ENCODE results near the gene SEZ6L2. TPM values are rescaled to one million over a fixed set of nuclear protein-coding genes. Genes with fewer than 3 reads are reported as not detected.

Gene SEZ6L2
- total and polyA plus RNA-seq, 5 donors from 2014 or later = not detected

DNA sequence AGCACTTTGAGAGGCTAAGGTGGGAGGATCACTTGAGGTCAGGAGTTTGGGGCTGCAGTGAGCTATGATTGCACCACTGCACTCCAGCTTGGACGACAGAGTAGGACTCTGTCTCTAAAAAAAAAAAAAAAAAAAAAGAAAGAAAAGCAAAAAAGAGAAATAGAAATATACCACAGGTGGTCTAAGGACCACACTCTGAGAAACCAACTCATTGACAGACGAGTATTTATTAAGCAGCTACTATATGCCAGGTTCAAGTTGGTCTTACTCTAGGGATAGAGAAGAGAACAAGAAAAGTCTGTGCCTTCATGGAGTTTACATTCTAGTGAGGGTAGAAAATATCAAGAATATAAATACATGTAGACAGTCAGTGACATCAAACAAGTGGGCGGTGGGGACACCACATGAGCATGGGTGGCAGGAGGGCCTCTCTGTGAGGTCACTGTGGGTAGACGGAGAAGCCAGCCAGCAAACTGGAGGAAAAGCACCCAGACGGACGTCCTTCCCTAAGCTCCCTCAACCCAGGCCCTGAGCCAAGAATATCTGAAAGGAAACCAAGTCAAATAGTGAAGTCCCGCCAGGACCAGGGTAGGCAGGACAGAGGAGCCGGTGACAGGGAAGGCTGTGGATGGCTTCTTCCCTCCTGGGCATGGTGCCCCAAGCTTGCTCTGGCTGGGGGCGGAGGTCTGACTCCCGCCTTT is 41.1 kb downstream of the SEZ6L2 start:
- no peak overlapping the region for H3K27ac ChIP-seq (ENCODE audit: insufficient read depth, low read length, poor library complexity, severe bottlenecking)
- DNase-seq (no peak), ATAC-seq (ENCODE audit: low read depth in 2 of 2) (no peak)
- no peaks in the 10 kb centered on the region for H3K27me3 ChIP-seq (ENCODE audit: control insufficient read depth, insufficient read depth, low read length)
- Mint-ChIP-seq H3K4me3 (peak overlapping the region in 2 of 4 donors; percentile 26 to 52), H3K27ac (no peak overlapping the region), H3K27me3 (no peaks in the 10 kb centered on the region), H3K4me1 (peaks cover 5 to 34% (median 14%) of the 10 kb centered on the region in 4 donors), H3K36me3 (peaks cover 23% of the 10 kb centered on the region), H3K9me3 (no peaks in the 10 kb centered on the region)
- no peak overlapping the region for H3K4me3 ChIP-seq (ENCODE audit: low read depth, low read length)
- H3K36me3 ChIP-seq (ENCODE audit: control insufficient read depth, insufficient read depth, low read length) = peaks cover 25% of the 10 kb centered on the region
- no peaks in the 10 kb centered on the region for H3K9me3 ChIP-seq (ENCODE audit: control insufficient read depth in 2 of 2, low read length in 2 of 2)
- H3K4me1 ChIP-seq (ENCODE audit: control insufficient read depth, insufficient read depth, low read length, poor library complexity, severe bottlenecking) = peaks cover 21% of the 10 kb centered on the region

DNA sequence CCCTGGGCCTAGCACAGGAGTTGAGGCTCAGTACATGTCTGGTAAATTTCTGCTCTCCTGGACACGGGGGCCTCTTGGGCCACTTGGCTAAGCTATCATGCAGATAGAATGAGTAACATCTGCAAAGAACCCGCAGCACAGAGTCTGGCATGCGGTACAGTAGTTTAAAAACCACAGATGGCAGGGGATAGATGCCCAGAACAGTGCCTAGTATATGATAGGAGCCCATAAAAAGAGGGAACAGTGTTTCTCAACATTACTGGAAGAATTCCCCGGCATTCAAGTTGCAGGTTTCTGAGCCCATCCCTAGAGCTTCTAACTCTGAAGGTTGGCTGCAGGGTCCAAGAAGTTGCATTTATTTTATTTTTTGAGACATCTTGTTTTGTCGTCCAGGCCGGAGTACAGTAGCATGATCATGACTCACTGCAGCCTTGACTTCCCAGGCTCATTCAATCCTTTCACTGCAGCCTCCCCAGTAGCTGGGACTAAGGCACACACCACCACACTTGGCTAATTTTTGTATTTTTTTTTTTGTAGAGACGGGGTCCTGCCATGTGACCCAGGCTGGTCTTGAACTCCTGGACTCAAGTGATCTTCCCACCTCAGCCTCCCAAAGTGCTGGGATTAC is 42.1 kb downstream of the SEZ6L2 start:
- Mint-ChIP-seq H3K9me3 (no peaks in the 10 kb centered on the region), H3K36me3 (peaks cover 23% of the 10 kb centered on the region), H3K4me1 (peaks cover 5 to 27% (median 12%) of the 10 kb centered on the region in 4 donors), H3K27ac (peak overlapping the region in 1 of 3 donors; percentile 87), H3K4me3 (peak overlapping the region in 2 of 4 donors; percentile 6 to 64), H3K27me3 (no peaks in the 10 kb centered on the region)
- Histone ChIP-seq H3K36me3 (ENCODE audit: control insufficient read depth, insufficient read depth, low read length) (peaks cover 25% of the 10 kb centered on the region), H3K27me3 (ENCODE audit: control insufficient read depth, insufficient read depth, low read length) (no peaks in the 10 kb centered on the region), H3K4me1 (ENCODE audit: control insufficient read depth, insufficient read depth, low read length, poor library complexity, severe bottlenecking) (peaks cover 14% of the 10 kb centered on the region), H3K27ac (ENCODE audit: insufficient read depth, low read length, poor library complexity, severe bottlenecking) (no peak overlapping the region), H3K4me3 (ENCODE audit: low read depth, low read length) (no peak overlapping the region), H3K9me3 (ENCODE audit: control insufficient read depth in 2 of 2, low read length in 2 of 2) (no peaks in the 10 kb centered on the region)
- DNase-seq (no peak), ATAC-seq (ENCODE audit: low read depth in 2 of 2) (no peak)

DNA sequence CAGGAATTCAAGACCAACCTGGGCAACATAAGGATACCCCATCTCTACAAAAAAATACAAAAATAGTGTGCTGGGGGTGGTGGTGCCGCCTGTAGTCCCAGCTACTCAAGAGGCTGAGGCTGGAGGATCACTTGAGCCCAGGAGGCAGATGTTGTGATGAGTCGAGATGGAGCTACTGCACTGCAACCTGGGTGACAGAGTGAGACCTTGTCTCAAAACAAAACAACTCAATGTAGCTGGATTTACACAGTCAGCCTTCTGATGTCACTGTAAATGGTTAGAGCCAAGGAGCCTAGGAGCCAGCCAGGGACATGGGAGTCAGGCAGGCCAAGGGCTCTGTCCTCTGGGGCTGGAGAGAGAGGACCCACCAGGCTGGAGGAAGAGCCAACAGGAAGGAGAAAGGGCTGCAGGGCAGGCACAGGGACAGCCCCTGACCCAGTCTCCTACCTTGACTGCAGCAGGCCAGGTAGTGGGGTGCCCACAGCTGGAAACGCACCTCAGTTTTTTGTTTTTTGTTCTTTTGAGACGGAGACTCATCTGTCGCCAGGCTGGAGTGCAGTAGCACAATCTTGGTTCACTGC is 44.7 kb downstream of the SEZ6L2 start:
- ATAC-seq (ENCODE audit: low read depth in 2 of 2) (no peak), DNase-seq (no peak)
- H3K27ac Mint-ChIP-seq = peak overlapping the region in 1 of 3 donors; percentile 92
- H3K36me3 Mint-ChIP-seq = peaks cover 19% of the 10 kb centered on the region
- no peaks in the 10 kb centered on the region for H3K9me3 ChIP-seq (ENCODE audit: control insufficient read depth in 2 of 2, low read length in 2 of 2)
- H3K27me3 Mint-ChIP-seq = no peaks in the 10 kb centered on the region
- no peaks in the 10 kb centered on the region for H3K27me3 ChIP-seq (ENCODE audit: control insufficient read depth, insufficient read depth, low read length)
- peaks cover 0 to 9% (median 5%) of the 10 kb centered on the region in 4 donors for H3K4me1 Mint-ChIP-seq
- H3K4me3 ChIP-seq (ENCODE audit: low read depth, low read length) = no peak overlapping the region
- H3K9me3 Mint-ChIP-seq = no peaks in the 10 kb centered on the region
- no peaks in the 10 kb centered on the region for H3K4me1 ChIP-seq (ENCODE audit: control insufficient read depth, insufficient read depth, low read length, poor library complexity, severe bottlenecking)
- no peak overlapping the region for H3K4me3 Mint-ChIP-seq
- peaks cover 12% of the 10 kb centered on the region for H3K36me3 ChIP-seq (ENCODE audit: control insufficient read depth, insufficient read depth, low read length)
- H3K27ac ChIP-seq (ENCODE audit: insufficient read depth, low read length, poor library complexity, severe bottlenecking) = no peak overlapping the region

DNA sequence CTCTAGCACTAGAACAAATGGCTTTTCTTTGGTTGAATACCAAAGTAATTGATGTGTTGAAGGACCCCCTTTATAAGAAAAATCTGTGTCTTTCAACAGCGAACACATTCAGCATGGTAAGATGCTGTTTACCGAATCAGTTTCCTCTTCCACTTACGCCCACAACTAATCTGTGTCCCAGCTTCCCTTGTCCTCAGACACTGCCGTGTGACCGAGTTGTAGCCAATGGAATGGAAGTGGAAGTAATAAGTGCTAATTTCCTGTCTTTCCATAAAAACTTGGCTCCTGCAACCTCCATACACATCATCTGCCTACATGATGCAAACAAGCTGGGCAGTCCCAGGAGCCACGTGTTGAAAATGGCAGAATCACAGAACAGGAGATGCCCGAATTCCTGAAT is 46.7 kb downstream of the SEZ6L2 start:
- H3K4me1 ChIP-seq (ENCODE audit: control insufficient read depth, insufficient read depth, low read length, poor library complexity, severe bottlenecking) = no peaks in the 10 kb centered on the region
- no peak for DNase-seq
- H3K9me3 ChIP-seq (ENCODE audit: control insufficient read depth in 2 of 2, low read length in 2 of 2) = no peaks in the 10 kb centered on the region
- H3K4me3 ChIP-seq (ENCODE audit: low read depth, low read length) = no peak overlapping the region
- H3K27ac ChIP-seq (ENCODE audit: insufficient read depth, low read length, poor library complexity, severe bottlenecking) = no peak overlapping the region
- peaks cover 2% of the 10 kb centered on the region for H3K36me3 ChIP-seq (ENCODE audit: control insufficient read depth, insufficient read depth, low read length)
- no peak overlapping the region for H3K4me3 Mint-ChIP-seq
- no peaks in the 10 kb centered on the region for H3K27me3 Mint-ChIP-seq
- no peaks in the 10 kb centered on the region for H3K27me3 ChIP-seq (ENCODE audit: control insufficient read depth, insufficient read depth, low read length)
- peaks cover 8% of the 10 kb centered on the region for H3K36me3 Mint-ChIP-seq
- H3K27ac Mint-ChIP-seq = no peak overlapping the region
- H3K9me3 Mint-ChIP-seq = no peaks in the 10 kb centered on the region
- no peak for ATAC-seq (ENCODE audit: low read depth in 2 of 2)
- peaks cover 0 to 10% (median 1%) of the 10 kb centered on the region in 4 donors for H3K4me1 Mint-ChIP-seq

DNA sequence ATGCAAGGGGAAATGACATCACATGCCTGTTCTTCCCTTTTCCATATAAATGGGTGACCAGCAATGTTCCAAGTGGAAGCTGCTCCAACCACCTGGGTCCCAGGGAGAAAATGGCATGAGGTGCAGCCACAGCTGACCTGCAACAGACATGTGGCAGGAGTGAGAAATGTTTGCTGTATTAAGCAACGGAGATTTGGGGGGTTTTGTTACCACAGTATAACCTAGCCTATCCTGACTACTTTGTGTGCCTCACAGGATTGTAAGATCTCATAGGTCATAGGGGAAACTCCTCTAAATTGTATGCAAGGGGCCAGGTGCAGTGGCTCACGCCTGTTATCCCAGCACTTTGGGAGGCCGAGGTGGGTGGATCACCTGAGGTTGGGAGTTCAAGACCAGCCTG is 48.4 kb downstream of the SEZ6L2 start:
- Histone ChIP-seq H3K36me3 (ENCODE audit: control insufficient read depth, insufficient read depth, low read length) (peaks cover 19% of the 10 kb centered on the region), H3K27me3 (ENCODE audit: control insufficient read depth, insufficient read depth, low read length) (no peaks in the 10 kb centered on the region), H3K9me3 (ENCODE audit: control insufficient read depth in 2 of 2, low read length in 2 of 2) (no peaks in the 10 kb centered on the region), H3K4me1 (ENCODE audit: control insufficient read depth, insufficient read depth, low read length, poor library complexity, severe bottlenecking) (no peaks in the 10 kb centered on the region), H3K4me3 (ENCODE audit: low read depth, low read length) (no peak overlapping the region), H3K27ac (ENCODE audit: insufficient read depth, low read length, poor library complexity, severe bottlenecking) (no peak overlapping the region)
- ATAC-seq (ENCODE audit: low read depth in 2 of 2) = no peak
- Mint-ChIP-seq H3K27ac (peak overlapping the region in 1 of 3 donors; percentile 57), H3K4me3 (no peak overlapping the region), H3K36me3 (peaks cover 8% of the 10 kb centered on the region), H3K27me3 (no peaks in the 10 kb centered on the region), H3K4me1 (peaks cover 0 to 10% (median 0%) of the 10 kb centered on the region in 4 donors), H3K9me3 (no peaks in the 10 kb centered on the region)
- DNase-seq = no peak

DNA sequence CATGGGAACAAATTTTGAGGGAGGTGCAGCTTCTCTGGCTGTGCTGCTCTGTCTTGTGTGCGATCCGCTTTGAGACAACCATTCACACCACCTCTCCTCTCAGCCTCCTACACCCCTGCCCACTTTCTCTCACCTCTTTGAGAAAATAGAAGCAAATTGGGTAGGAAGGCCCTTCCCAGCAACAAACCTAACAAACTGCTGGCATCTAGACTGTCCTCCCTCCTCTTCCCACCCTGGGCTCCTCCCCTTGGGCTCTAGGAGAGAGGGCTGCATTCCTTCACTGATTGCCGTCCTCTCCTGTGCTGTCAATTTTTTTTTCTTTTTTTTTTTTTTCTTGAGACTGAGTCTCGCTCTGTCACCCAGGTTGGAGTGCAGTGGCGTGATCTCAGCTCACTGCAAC is 49.8 kb downstream of the SEZ6L2 start:
- Mint-ChIP-seq H3K36me3 (peaks cover 15% of the 10 kb centered on the region), H3K4me1 (peaks cover 0 to 10% (median 0%) of the 10 kb centered on the region in 4 donors), H3K27me3 (no peaks in the 10 kb centered on the region), H3K27ac (peak overlapping the region in 1 of 3 donors; percentile 32), H3K4me3 (no peak overlapping the region), H3K9me3 (no peaks in the 10 kb centered on the region)
- Histone ChIP-seq H3K4me3 (ENCODE audit: low read depth, low read length) (no peak overlapping the region), H3K36me3 (ENCODE audit: control insufficient read depth, insufficient read depth, low read length) (peaks cover 33% of the 10 kb centered on the region), H3K4me1 (ENCODE audit: control insufficient read depth, insufficient read depth, low read length, poor library complexity, severe bottlenecking) (no peaks in the 10 kb centered on the region), H3K27me3 (ENCODE audit: control insufficient read depth, insufficient read depth, low read length) (no peaks in the 10 kb centered on the region), H3K27ac (ENCODE audit: insufficient read depth, low read length, poor library complexity, severe bottlenecking) (no peak overlapping the region), H3K9me3 (ENCODE audit: control insufficient read depth in 2 of 2, low read length in 2 of 2) (no peaks in the 10 kb centered on the region)
- ATAC-seq (ENCODE audit: low read depth in 2 of 2) (no peak), DNase-seq (no peak)

DNA sequence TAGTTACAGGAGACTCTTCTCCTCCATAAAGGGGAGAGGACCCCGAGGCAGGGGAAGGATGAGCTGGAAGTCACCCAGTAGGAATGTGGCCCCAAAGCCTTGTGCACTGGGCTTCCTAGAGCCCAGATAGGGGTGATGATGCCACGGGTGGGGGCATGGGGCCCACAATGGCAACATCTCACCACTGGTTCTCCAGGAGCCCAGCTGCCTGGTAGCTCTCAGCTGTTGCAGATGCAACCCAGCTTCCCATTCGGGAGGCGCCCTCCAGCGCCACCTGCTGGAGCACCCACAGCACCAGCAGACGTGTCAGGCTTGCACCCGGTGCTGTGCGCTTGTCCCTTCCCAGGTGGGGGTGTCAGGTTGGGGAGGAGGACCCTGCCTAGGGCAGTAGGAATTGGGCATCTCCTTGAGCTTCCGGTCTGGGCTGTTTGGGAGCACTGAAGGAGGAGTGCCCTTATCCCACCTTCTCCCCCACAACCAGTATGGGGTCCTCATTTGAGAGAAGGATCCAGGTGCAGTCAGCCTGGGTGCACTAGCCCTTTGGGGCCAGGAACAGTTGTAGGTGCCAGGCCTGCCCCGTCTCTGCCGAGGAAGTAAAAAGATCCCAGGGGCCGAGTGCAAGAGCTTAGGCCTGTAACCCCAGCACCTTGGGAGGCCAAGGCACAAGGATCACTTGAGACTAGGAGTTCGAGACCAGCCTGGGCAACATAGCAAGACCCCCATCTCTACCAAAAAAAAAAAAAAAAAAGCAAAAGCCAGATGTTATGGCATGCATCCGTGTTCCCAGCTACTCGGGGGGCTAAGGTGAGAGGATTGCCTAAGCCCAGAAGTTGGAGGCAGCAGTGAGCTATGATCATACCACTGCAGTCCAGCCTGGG is 50.7 kb downstream of the SEZ6L2 start:
- Mint-ChIP-seq H3K4me3 (no peak overlapping the region), H3K27me3 (no peaks in the 10 kb centered on the region), H3K9me3 (no peaks in the 10 kb centered on the region), H3K4me1 (peaks cover 0 to 10% (median 0%) of the 10 kb centered on the region in 4 donors), H3K27ac (peak overlapping the region in 1 of 3 donors; percentile 63), H3K36me3 (peaks cover 20% of the 10 kb centered on the region)
- Histone ChIP-seq H3K4me1 (ENCODE audit: control insufficient read depth, insufficient read depth, low read length, poor library complexity, severe bottlenecking) (no peaks in the 10 kb centered on the region), H3K27ac (ENCODE audit: insufficient read depth, low read length, poor library complexity, severe bottlenecking) (no peak overlapping the region), H3K36me3 (ENCODE audit: control insufficient read depth, insufficient read depth, low read length) (peaks cover 40% of the 10 kb centered on the region), H3K27me3 (ENCODE audit: control insufficient read depth, insufficient read depth, low read length) (no peaks in the 10 kb centered on the region), H3K4me3 (ENCODE audit: low read depth, low read length) (no peak overlapping the region), H3K9me3 (ENCODE audit: control insufficient read depth in 2 of 2, low read length in 2 of 2) (no peaks in the 10 kb centered on the region)
- DNase-seq = peak; percentile 61 to 81 (median 79)
- peak; percentile 85 to 87 for ATAC-seq (ENCODE audit: low read depth in 2 of 2)

Data from CD4-positive, CD25-positive, alpha-beta regulatory T cell (primary cell).